GM18499 (cell line): ENCODE results near the gene NECTIN3.

Experiments used
- ATAC-seq: cut with Tn5 transposase; IDR thresholded peaks from one replicate; pipeline ENCODE4 v1.9.1; 2021; ENCODE audit warnings: moderate number of reproducible peaks; ENCODE audit not compliant: insufficient read depth, unreplicated experiment

The NECTIN3 gene

GRCh38 chr3:111193472-111193871 is 121.9 kb downstream of the NECTIN3 start:
- ATAC-seq: no peak

GRCh38 chr3:111194048-111194447 is 122.4 kb downstream of the NECTIN3 start:
- ATAC-seq: no peak

GRCh38 chr3:111197485-111197884 is 125.9 kb downstream of the NECTIN3 start:
- ATAC-seq: no peak

DNA sequence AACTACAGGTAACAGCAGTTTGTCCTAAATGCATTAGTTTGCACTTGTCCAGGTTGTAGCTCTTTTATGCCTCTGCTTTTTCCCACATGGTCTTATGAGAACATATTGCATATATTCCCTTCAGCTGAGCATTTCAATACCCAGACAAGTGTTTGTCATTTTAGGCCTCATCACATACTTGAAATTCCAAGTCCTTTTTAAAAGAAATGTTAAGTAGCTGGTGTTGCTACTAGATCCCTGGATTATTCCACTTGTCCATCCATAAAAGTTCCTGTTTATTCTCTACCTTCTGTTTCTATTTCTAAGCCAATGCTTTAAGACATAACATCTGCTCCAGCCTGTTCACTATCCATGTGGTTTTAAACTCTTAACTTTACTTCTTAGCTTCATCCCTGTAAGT is 128.4 kb downstream of the NECTIN3 start:
- ATAC-seq: no peak

DNA sequence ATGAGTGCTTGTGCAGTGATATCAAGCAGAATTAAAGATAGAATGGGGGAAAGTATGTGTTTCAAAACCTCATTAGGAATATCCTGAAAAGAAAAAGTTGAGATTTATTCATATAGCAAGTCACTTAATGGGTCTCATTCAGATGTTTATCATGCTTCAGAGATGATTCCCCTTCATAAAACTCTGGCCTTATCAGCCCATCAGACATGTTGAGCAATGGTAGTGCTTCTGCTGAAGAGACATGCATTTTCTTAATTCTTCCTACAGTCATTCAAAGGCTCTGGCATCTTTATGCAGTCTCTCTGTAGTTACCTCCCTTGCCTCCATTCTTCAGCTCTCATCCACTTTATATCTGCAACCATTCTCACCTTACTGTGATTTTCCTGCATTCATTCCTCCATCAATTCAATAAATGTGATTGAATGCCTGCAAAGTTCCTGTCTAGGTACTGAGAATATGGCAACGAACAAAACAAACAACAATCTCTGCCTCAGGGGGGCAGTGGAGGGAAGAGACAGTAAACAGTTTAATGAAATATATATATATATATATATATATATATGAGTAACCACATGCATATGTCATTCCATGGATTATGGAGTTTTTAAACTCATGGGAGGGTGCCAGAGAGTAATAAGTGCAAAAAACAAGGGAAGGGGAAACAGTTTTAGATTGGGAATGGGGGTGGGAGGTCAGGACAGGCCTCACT is 138.5 kb downstream of the NECTIN3 start:
- ATAC-seq: no peak

- no peak for ATAC-seq
Observed at GRCh38 chr3:111210866-111211564, 139.4 kb downstream of the NECTIN3 start.

DNA sequence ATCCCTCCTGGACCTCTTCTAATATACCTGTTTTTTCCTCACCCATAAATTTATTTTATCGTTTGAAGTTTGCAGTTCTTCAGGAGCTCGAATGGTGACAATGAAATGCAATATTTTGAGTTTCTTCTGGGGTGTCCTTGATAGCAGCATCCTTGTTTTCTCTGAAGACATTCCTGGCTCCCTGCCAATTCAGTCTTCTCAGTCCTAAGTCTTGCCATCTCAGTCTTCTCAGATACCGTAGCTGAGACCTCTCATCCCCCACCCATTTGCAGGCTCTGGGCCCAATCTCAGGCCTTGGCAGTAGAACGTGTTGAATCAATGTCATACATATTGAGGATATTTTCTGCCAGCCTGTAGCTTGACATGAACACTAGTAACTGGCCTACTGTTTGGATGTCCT is 140.9 kb downstream of the NECTIN3 start:
- no peak for ATAC-seq

GRCh38 chr3:111215481-111215880 is 143.9 kb downstream of the NECTIN3 start:
- ATAC-seq: no peak

GRCh38 chr3:111218615-111219014 is 147.0 kb downstream of the NECTIN3 start:
- ATAC-seq: no peak

DNA sequence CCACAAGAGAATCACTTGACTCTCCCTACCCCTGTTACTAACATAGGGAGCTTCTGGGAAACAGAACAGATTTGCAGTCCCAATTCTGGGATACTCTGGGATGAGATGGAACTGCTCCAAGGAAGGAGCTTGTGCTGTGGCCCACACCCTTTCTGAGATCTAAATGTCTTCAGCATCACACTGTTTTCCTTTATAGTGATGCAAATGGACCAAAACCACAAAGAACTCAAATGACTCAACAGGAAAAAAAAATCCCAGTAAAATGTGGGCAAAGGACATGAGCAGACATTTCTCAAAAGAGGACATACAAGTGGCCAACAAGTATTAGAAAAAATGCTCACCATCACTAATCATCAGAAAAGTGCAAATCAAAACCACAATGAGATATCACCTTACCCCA is 155.6 kb downstream of the NECTIN3 start:
- no peak for ATAC-seq

DNA sequence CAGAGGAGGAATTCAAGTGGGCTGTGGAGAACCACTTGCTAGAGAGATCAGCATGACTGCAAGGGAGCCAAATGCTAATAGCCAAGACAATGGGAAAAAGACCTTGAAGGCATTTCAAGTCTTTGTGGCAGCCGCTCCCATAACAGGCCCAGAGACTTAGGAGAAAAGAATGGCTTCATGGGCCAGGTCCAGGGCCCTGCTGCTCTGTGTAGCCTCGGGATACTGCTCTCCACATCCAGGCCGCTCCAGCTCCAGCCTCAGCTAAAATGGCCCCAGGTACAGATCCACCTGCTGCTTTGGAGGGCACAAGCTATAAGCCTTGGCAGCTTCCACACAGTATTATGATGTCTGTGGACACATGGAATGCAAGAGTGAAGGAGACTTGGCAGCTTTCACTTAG is 157.7 kb downstream of the NECTIN3 start:
- no peak for ATAC-seq

DNA sequence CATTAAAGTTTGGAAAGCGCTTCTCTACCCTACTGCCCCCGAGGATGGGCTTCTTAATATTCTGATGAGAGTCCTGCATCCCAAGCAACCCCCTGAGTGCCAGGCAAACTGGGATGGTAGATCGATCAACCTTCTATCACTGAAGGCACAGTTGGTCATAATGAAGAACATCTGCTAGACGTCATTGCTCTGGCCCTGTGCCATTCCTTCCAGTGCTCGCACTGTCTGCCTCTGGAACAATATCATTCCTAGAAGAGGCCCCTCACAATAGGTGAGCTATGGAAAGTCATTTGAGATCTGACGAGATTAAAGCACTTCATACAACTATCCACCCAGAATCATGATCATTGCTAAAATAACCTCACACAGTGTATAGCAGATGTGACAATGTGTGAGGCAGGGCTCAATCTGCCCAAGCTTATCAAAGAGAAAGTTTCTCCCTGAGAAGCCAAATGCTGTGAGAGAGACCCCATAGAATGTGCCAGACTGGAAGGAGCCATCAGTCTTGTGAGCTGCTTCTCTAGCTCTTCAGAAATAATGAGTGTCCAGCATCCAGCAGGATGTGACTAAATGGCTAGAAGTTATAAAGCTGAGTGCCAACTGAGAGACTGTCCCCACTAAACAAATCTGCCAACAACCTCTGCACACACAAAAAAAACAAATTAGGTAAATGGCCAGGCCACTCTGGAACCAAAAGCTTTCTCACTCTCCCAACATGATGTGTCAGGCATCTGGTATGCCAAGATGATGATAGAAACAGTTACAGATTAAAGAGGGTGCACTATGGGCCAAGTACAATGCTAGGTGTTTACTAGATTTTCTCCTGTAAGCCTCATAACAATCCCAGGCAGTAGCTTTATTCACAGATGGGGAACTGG is 165.5 kb downstream of the NECTIN3 start:
- ATAC-seq: no peak

DNA sequence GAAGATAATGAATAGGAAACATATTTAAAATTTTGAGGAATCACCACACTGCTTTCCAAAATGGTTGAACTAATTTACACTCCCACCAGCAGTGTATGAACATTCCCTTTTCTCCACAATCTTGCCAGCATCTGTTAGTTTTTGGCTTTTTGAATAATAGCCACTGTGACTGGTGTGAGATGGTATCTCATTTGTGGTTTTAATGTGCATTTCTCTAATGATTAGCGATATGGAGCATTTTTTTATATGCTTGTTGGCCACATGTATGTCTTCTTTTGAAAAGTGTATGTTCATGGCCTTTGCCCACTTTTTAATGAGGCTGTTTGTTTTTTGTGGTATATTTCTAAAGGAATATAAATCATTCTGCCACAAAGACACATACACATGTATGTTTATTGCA is 166.3 kb downstream of the NECTIN3 start:
- ATAC-seq: no peak

DNA sequence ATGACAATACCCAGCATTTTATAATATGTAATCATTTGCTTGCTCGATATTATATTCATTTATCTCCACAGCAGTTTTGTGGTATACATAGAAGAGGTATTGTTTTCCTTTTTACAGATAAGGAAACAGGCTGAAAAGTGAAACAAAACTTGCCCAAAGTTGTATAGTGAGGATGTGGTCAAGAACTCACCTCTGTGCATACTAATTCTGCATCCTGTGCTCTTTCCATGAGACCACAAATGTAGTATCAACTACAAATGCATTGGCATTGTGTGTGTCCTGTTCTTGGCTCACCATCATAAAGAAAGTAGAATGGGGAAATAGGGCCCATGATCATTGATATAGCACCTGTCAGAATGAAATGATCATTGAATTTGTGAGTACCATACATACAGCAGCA is 167.3 kb downstream of the NECTIN3 start:
- peak; percentile 98 for ATAC-seq

DNA sequence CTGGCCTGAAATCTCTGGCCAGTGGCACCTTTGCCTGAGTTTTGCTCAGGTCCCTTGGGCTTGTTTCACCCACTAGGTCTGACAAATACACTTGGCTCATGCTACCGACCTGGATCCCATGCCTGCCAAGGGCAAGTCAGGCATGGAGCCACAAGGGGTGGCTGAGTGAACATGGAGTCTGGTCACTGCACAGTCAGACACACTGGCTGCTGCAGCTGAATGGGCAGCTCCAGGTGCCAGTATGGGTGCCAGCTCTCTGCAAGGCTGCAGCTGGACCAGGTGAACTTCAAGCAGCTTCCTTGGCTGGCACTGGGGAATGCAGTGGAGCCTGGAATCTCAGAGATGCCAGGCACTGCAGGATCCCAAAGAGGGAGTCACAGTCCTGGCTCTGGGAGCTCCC is 170.3 kb downstream of the NECTIN3 start:
- no peak for ATAC-seq
